Endodermal cell (in vitro differentiated cells): ENCODE measurements around the gene MB21D2. TPM values are rescaled to one million over a fixed set of nuclear protein-coding genes. Genes with fewer than 3 reads are reported as not detected.

Source experiments
- DNase-seq: peaks from one replicate; pipeline ENCODE4 v3.0.0-alpha.2; 2017
- H3K27ac ChIP-seq: 2 replicates; pipeline ENCODE4 v1.5.1; 2013; ENCODE audit warnings: mild to moderate bottlenecking, low read depth, low read length, moderate library complexity
- H3K27me3 ChIP-seq: 2 replicates; pipeline ENCODE4 v1.6.1; 2013; ENCODE audit warnings: mild to moderate bottlenecking, low read length, moderate library complexity; ENCODE audit not compliant: insufficient read depth, control insufficient read depth, poor library complexity, severe bottlenecking
- H3K36me3 ChIP-seq: 2 replicates; pipeline ENCODE4 v1.7.0; 2013; ENCODE audit warnings: mild to moderate bottlenecking, low read length, moderate library complexity; ENCODE audit not compliant: control insufficient read depth, insufficient read depth
- H3K4me1 ChIP-seq: one replicate; pipeline ENCODE4 v1.7.0; 2013; ENCODE audit warnings: low read length; ENCODE audit not compliant: control insufficient read depth, insufficient read depth
- H3K4me3 ChIP-seq: 2 replicates; pipeline ENCODE4 v1.5.1; 2013; ENCODE audit warnings: mild to moderate bottlenecking, low read length, moderate library complexity
- H3K9ac ChIP-seq: 2 replicates; pipeline ENCODE4 v1.6.1; 2013; ENCODE audit warnings: mild to moderate bottlenecking, low read length, moderate library complexity; ENCODE audit not compliant: poor library complexity, severe bottlenecking; ENCODE audit errors: extremely low read depth
- H3K9me3 ChIP-seq: 2 replicates; pipeline ENCODE4 v1.6.1; 2013; ENCODE audit warnings: mild to moderate bottlenecking, low read length, moderate library complexity; ENCODE audit not compliant: control insufficient read depth
- H3K27ac Mint-ChIP-seq: 2 replicates; pipeline ENCODE4 v1.8.0; 2020; ENCODE audit warnings: mixed read lengths
- H3K27me3 Mint-ChIP-seq: 2 replicates; pipeline ENCODE4 v1.8.0; 2021; ENCODE audit warnings: mild to moderate bottlenecking, mixed read lengths; ENCODE audit not compliant: insufficient read depth
- H3K36me3 Mint-ChIP-seq: 2 replicates; pipeline ENCODE4 v1.8.0; 2020; ENCODE audit warnings: low read depth, mixed read lengths
- H3K4me1 Mint-ChIP-seq: 2 replicates; pipeline ENCODE4 v1.8.0; 2020; ENCODE audit warnings: mixed read lengths
- H3K4me3 Mint-ChIP-seq: 2 replicates; pipeline ENCODE4 v1.8.0; 2020; ENCODE audit warnings: mild to moderate bottlenecking, moderate library complexity, mixed read lengths
- H3K9me3 Mint-ChIP-seq: 2 replicates; pipeline ENCODE4 v1.8.0; 2020; ENCODE audit warnings: mild to moderate bottlenecking, mixed read lengths
- WGBS, 2 experiments: methylation state at CpG; one replicate each; pipeline versions ENCODE4 v1.1.5 to v1.1.7; 2013; ENCODE audit warnings: missing lambda C conversion rate in 2 of 2, mixed read lengths in 1 of 2; ENCODE audit not compliant: insufficient coverage in 1 of 2, insufficient read length in 1 of 2; 5-methylcytosine and 5-hydroxymethylcytosine counted together
- total RNA-seq, 2 donors: library from RNA; stranded (reverse); fragmentation: NEBNext Ultra II Directional in 1 of 2; extraction: Animal tissue kit (Norgen Biotek cat#: 25700) in 1 of 2; gene quantifications; 2 replicates in 1 of 2; 3 replicates in 1 of 2; pipeline ENCODE4 v1.2.1, GENCODE V29; 2021
- TF ChIP-seq, protein P1 (sequence below): fragments of 200-600 bp; sonication (generic); conservative IDR thresholded peaks from 2 replicates; pipeline ENCODE4 v1.5.0; 2021; ENCODE audit warnings: antibody characterized with exemption, mild to moderate bottlenecking

The MB21D2 gene
- total RNA-seq, 2 donors from 2014 or later = 5.7 to 6.9 TPM

GRCh38 chr3:192947421-192947820 is 29.8 kb upstream of the MB21D2 start:
- H3K9me3 ChIP-seq = no peaks in the 10 kb centered on the region
- Mint-ChIP-seq H3K4me1 (no peaks in the 10 kb centered on the region), H3K36me3 (no peaks in the 10 kb centered on the region), H3K4me3 (no peak overlapping the region), H3K9me3 (no peaks in the 10 kb centered on the region), H3K27me3 (no peaks in the 10 kb centered on the region), H3K27ac (no peak overlapping the region)
- H3K4me3 ChIP-seq = no peak overlapping the region
- H3K27me3 ChIP-seq = no peaks in the 10 kb centered on the region
- no peaks in the 10 kb centered on the region for H3K36me3 ChIP-seq
- WGBS, 2 experiments = no CpG with 5 or more reads among the region's 1 CpG
- H3K9ac ChIP-seq = no peak overlapping the region
- TF ChIP-seq, protein P1, sequence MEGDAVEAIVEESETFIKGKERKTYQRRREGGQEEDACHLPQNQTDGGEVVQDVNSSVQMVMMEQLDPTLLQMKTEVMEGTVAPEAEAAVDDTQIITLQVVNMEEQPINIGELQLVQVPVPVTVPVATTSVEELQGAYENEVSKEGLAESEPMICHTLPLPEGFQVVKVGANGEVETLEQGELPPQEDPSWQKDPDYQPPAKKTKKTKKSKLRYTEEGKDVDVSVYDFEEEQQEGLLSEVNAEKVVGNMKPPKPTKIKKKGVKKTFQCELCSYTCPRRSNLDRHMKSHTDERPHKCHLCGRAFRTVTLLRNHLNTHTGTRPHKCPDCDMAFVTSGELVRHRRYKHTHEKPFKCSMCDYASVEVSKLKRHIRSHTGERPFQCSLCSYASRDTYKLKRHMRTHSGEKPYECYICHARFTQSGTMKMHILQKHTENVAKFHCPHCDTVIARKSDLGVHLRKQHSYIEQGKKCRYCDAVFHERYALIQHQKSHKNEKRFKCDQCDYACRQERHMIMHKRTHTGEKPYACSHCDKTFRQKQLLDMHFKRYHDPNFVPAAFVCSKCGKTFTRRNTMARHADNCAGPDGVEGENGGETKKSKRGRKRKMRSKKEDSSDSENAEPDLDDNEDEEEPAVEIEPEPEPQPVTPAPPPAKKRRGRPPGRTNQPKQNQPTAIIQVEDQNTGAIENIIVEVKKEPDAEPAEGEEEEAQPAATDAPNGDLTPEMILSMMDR = no peak
- H3K27ac ChIP-seq = no peak overlapping the region
- no peaks in the 10 kb centered on the region for H3K4me1 ChIP-seq
- DNase-seq = no peak

DNA sequence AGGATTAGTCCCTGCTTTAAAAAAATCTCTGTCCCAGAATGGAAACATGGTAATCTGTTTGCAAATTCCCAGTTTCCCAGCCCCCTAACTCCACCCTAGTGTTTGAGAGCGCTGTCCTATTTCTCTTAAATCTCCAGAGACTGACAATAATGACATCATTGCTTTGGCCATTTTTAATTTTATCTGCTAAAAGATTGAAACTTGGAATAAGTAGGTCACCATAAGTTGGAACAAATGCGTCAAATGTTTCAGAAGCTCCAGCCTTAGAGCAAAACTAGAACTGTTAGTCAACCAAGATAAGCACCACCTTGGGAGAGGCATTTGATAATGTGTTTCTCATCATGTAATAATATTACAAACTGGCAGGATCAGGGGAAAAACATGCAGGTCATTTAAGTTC is 25.7 kb upstream of the MB21D2 start:
- Histone ChIP-seq H3K4me3 (no peak overlapping the region), H3K9me3 (no peaks in the 10 kb centered on the region), H3K27me3 (no peaks in the 10 kb centered on the region), H3K36me3 (no peaks in the 10 kb centered on the region), H3K27ac (no peak overlapping the region), H3K4me1 (no peaks in the 10 kb centered on the region), H3K9ac (no peak overlapping the region)
- Mint-ChIP-seq H3K9me3 (no peaks in the 10 kb centered on the region), H3K27ac (no peak overlapping the region), H3K4me3 (no peak overlapping the region), H3K27me3 (no peaks in the 10 kb centered on the region), H3K36me3 (no peaks in the 10 kb centered on the region), H3K4me1 (no peaks in the 10 kb centered on the region)
- WGBS, 2 experiments = 96 to 100% methylated on average over 1 to 2 of the region's 2 CpGs
- no peak for DNase-seq
- TF ChIP-seq, protein P1 = no peak

- TF ChIP-seq, protein P1 = no peak
- Histone ChIP-seq H3K27me3 (no peaks in the 10 kb centered on the region), H3K4me3 (no peak overlapping the region), H3K27ac (no peak overlapping the region), H3K9ac (no peak overlapping the region), H3K4me1 (no peaks in the 10 kb centered on the region), H3K9me3 (no peaks in the 10 kb centered on the region), H3K36me3 (no peaks in the 10 kb centered on the region)
- H3K27ac Mint-ChIP-seq = no peak overlapping the region
- H3K36me3 Mint-ChIP-seq = no peaks in the 10 kb centered on the region
- no peaks in the 10 kb centered on the region for H3K4me1 Mint-ChIP-seq
- H3K9me3 Mint-ChIP-seq = no peaks in the 10 kb centered on the region
- no peak overlapping the region for H3K4me3 Mint-ChIP-seq
- no peaks in the 10 kb centered on the region for H3K27me3 Mint-ChIP-seq
- whole genome bisulfite sequencing, 2 experiments = 94 to 96% methylated on average over 2 of the region's 2 CpGs
- no peak for DNase-seq
These were observed 25.0 kb upstream of the MB21D2 start for GRCh38 chr3:192942625-192943024.
